WTC11 (cell line): Measurements from ENCODE around the gene ARID1A.

Experiments
- CTCF ChIP-seq: fragments of 200-600 bp; IDR thresholded peaks from 2 replicates; pipeline ENCODE4 v1.8.0; 2022; ENCODE audit warnings: antibody characterized with exemption
- JUN ChIP-seq: sonication (generic); formaldehyde crosslinking; IDR thresholded peaks from 2 replicates; pipeline ENCODE4 v1.8.0; 2023; ENCODE audit warnings: mild to moderate bottlenecking, missing genetic modification reagents
- NR1H2 ChIP-seq: sonication (generic); formaldehyde crosslinking; IDR thresholded peaks from 2 replicates; pipeline ENCODE4 v1.9.0; 2021; ENCODE audit warnings: mild to moderate bottlenecking, moderate library complexity, missing genetic modification reagents
- TEAD1 ChIP-seq: sonication (generic); formaldehyde crosslinking; IDR thresholded peaks from 2 replicates; pipeline ENCODE4 v1.8.0; 2022; ENCODE audit warnings: mild to moderate bottlenecking, missing genetic modification reagents
- ZBTB43 ChIP-seq: sonication (generic); formaldehyde crosslinking; IDR thresholded peaks from 2 replicates; pipeline ENCODE4 v1.8.1; 2023; ENCODE audit warnings: mild to moderate bottlenecking, missing genetic modification reagents
- ZNF138 ChIP-seq: sonication (generic); formaldehyde crosslinking; conservative IDR thresholded peaks from 2 replicates; pipeline ENCODE4 v1.8.1; 2022; ENCODE audit warnings: mild to moderate bottlenecking, moderate library complexity, missing genetic modification reagents
- ZNF423 ChIP-seq: fragments of 250-450 bp; sonication (Bioruptor Pico); IDR thresholded peaks from 2 replicates; pipeline ENCODE4 v2.1.2; 2022; ENCODE audit warnings: mild to moderate bottlenecking, moderate library complexity
- TF ChIP-seq, protein P1 (sequence below): sonication (generic); formaldehyde crosslinking; IDR thresholded peaks from 2 replicates; pipeline ENCODE4 v1.8.0; 2022; ENCODE audit warnings: mild to moderate bottlenecking, missing genetic modification reagents
- TF ChIP-seq, protein P2 (sequence below): sonication (generic); formaldehyde crosslinking; IDR thresholded peaks from 2 replicates; pipeline ENCODE4 v1.8.1; 2023; ENCODE audit warnings: mild to moderate bottlenecking, missing genetic modification reagents, moderate library complexity
- TF ChIP-seq, protein P3 (sequence below): sonication (generic); formaldehyde crosslinking; IDR thresholded peaks from 2 replicates; pipeline ENCODE4 v1.8.0; 2023; ENCODE audit warnings: missing genetic modification reagents, mild to moderate bottlenecking, borderline replicate concordance

- TF ChIP-seq CTCF: no peak
- TF ChIP-seq, protein P1, sequence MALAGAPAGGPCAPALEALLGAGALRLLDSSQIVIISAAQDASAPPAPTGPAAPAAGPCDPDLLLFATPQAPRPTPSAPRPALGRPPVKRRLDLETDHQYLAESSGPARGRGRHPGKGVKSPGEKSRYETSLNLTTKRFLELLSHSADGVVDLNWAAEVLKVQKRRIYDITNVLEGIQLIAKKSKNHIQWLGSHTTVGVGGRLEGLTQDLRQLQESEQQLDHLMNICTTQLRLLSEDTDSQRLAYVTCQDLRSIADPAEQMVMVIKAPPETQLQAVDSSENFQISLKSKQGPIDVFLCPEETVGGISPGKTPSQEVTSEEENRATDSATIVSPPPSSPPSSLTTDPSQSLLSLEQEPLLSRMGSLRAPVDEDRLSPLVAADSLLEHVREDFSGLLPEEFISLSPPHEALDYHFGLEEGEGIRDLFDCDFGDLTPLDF (CRISPR knock-in tag): no peak
- TF ChIP-seq NR1H2: no peak
- no peak for TF ChIP-seq ZNF423 (CRISPR knock-in tag)
- TF ChIP-seq, protein P2, sequence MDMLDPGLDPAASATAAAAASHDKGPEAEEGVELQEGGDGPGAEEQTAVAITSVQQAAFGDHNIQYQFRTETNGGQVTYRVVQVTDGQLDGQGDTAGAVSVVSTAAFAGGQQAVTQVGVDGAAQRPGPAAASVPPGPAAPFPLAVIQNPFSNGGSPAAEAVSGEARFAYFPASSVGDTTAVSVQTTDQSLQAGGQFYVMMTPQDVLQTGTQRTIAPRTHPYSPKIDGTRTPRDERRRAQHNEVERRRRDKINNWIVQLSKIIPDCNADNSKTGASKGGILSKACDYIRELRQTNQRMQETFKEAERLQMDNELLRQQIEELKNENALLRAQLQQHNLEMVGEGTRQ (CRISPR knock-in tag): no peak
- TF ChIP-seq, protein P3, sequence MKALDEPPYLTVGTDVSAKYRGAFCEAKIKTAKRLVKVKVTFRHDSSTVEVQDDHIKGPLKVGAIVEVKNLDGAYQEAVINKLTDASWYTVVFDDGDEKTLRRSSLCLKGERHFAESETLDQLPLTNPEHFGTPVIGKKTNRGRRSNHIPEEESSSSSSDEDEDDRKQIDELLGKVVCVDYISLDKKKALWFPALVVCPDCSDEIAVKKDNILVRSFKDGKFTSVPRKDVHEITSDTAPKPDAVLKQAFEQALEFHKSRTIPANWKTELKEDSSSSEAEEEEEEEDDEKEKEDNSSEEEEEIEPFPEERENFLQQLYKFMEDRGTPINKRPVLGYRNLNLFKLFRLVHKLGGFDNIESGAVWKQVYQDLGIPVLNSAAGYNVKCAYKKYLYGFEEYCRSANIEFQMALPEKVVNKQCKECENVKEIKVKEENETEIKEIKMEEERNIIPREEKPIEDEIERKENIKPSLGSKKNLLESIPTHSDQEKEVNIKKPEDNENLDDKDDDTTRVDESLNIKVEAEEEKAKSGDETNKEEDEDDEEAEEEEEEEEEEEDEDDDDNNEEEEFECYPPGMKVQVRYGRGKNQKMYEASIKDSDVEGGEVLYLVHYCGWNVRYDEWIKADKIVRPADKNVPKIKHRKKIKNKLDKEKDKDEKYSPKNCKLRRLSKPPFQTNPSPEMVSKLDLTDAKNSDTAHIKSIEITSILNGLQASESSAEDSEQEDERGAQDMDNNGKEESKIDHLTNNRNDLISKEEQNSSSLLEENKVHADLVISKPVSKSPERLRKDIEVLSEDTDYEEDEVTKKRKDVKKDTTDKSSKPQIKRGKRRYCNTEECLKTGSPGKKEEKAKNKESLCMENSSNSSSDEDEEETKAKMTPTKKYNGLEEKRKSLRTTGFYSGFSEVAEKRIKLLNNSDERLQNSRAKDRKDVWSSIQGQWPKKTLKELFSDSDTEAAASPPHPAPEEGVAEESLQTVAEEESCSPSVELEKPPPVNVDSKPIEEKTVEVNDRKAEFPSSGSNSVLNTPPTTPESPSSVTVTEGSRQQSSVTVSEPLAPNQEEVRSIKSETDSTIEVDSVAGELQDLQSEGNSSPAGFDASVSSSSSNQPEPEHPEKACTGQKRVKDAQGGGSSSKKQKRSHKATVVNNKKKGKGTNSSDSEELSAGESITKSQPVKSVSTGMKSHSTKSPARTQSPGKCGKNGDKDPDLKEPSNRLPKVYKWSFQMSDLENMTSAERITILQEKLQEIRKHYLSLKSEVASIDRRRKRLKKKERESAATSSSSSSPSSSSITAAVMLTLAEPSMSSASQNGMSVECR: no peak
- TF ChIP-seq ZBTB43 (CRISPR knock-in tag): no peak
- no peak for TF ChIP-seq TEAD1 (CRISPR knock-in tag)
- TF ChIP-seq ZNF138: no peak
- TF ChIP-seq JUN (CRISPR knock-in tag): no peak
Observed at GRCh38 chr1:26690576-26691031, 5.2 kb upstream of the ARID1A start.
